HG03103 (cell line): ENCODE measurements around the gene GALNT18.

Experiments
- ATAC-seq: cut with Tn5 transposase; IDR thresholded peaks from one replicate; pipeline ENCODE4 v1.9.1; 2021; ENCODE audit warnings: low read depth; ENCODE audit not compliant: unreplicated experiment

The GALNT18 gene

GRCh38 chr11:11536650-11537049, 85.2 kb downstream of the GALNT18 start:
- no peak for ATAC-seq

- no peak for ATAC-seq
Observed at GRCh38 chr11:11535611-11536010, 86.2 kb downstream of the GALNT18 start.

- ATAC-seq: no peak
Observed at GRCh38 chr11:11534981-11535380, 86.8 kb downstream of the GALNT18 start.

GRCh38 chr11:11533751-11534150, 88.1 kb downstream of the GALNT18 start:
- no peak for ATAC-seq

GRCh38 chr11:11533057-11533456, 88.7 kb downstream of the GALNT18 start:
- ATAC-seq: no peak

- ATAC-seq: no peak
Observed at GRCh38 chr11:11532574-11532973, 89.2 kb downstream of the GALNT18 start.

GRCh38 chr11:11531131-11531908, 90.5 kb downstream of the GALNT18 start:
- ATAC-seq: no peak

GRCh38 chr11:11528986-11529385, 92.8 kb downstream of the GALNT18 start:
- ATAC-seq: no peak

- no peak for ATAC-seq
Observed at GRCh38 chr11:11525283-11525682, 96.5 kb downstream of the GALNT18 start.

- no peak for ATAC-seq
Observed at GRCh38 chr11:11524436-11525061, 97.3 kb downstream of the GALNT18 start.

GRCh38 chr11:11522591-11522990, 99.2 kb downstream of the GALNT18 start:
- no peak for ATAC-seq

GRCh38 chr11:11521306-11522002, 100.4 kb downstream of the GALNT18 start:
- ATAC-seq: no peak

- ATAC-seq: no peak
Observed at GRCh38 chr11:11520231-11521015, 101.4 kb downstream of the GALNT18 start.

GRCh38 chr11:11519184-11519583, 102.6 kb downstream of the GALNT18 start:
- ATAC-seq: no peak

GRCh38 chr11:11514246-11514645, 107.6 kb downstream of the GALNT18 start:
- no peak for ATAC-seq

- ATAC-seq: no peak
Observed at GRCh38 chr11:11513422-11513821, 108.4 kb downstream of the GALNT18 start.

- no peak for ATAC-seq
Observed at GRCh38 chr11:11512929-11513328, 108.9 kb downstream of the GALNT18 start.

GRCh38 chr11:11512502-11512901, 109.3 kb downstream of the GALNT18 start:
- no peak for ATAC-seq

GRCh38 chr11:11512090-11512489, 109.7 kb downstream of the GALNT18 start:
- no peak for ATAC-seq

GRCh38 chr11:11510939-11511338, 110.9 kb downstream of the GALNT18 start:
- no peak for ATAC-seq

- ATAC-seq: no peak
Observed at GRCh38 chr11:11505692-11506091, 116.1 kb downstream of the GALNT18 start.
